Posterior vena cava (tissue), 2 donors: Measurements from ENCODE around the gene TMEM161A. TPM values are rescaled to one million over a fixed set of nuclear protein-coding genes. Genes with fewer than 3 reads are reported as not detected.
"Not testable (repeated sequence)": the region's sequence is repeated elsewhere in the genome, so short reads cannot be mapped to it uniquely, and the experiment has no call there.

ENCODE experiments used
- DNase-seq: peaks from one replicate; pipeline ENCODE4 v3.0.0-alpha.2; 2020; ENCODE audit warnings: low spot score
- intact Hi-C, 2 donors: fragments of 100-400 bp; cut with DNase I; formaldehyde crosslinking; loops; one replicate each; pipeline versions ENCODE4 v1.14.1 to v1.14.2; 2022 to 2023
- long read RNA-seq, 2 donors: library from polyadenylated mRNA; unstranded; transcript quantifications; one replicate each; pipeline ENCODE4 v2.0.0, GENCODE V29; 2020 to 2021
- total RNA-seq, 2 donors: library from RNA; stranded (reverse); fragmentation: NEBNext Ultra II Directional; extraction: Animal tissue kit (Norgen Biotek cat#: 25700); gene quantifications; one replicate each; pipeline ENCODE4 v1.2.1, GENCODE V29; 2021
- donor health status: DM: yes; HTN: yes; CAD: no.
- donor health status: DM: yes; HTN: yes; CAD: no.

The TMEM161A gene
- total RNA-seq, result 10 to 100 TPM; 14.0 to 20.1 TPM
- long read RNA-seq, donor 1, partial matches to known transcripts, result 3 of 5 reads
- long read RNA-seq, donor 1, other reads (novel, unspliced or antisense), result 0 of 5 reads
- long read RNA-seq, donor 2, transcript TMEM161A-201 (12 exons, 1,820 nt), result major isoform, 19 of 34 reads
- long read RNA-seq, donor 2, partial matches to known transcripts, result 2 of 34 reads
- long read RNA-seq, donor 2, other reads (novel, unspliced or antisense), result 6 of 34 reads

DNA sequence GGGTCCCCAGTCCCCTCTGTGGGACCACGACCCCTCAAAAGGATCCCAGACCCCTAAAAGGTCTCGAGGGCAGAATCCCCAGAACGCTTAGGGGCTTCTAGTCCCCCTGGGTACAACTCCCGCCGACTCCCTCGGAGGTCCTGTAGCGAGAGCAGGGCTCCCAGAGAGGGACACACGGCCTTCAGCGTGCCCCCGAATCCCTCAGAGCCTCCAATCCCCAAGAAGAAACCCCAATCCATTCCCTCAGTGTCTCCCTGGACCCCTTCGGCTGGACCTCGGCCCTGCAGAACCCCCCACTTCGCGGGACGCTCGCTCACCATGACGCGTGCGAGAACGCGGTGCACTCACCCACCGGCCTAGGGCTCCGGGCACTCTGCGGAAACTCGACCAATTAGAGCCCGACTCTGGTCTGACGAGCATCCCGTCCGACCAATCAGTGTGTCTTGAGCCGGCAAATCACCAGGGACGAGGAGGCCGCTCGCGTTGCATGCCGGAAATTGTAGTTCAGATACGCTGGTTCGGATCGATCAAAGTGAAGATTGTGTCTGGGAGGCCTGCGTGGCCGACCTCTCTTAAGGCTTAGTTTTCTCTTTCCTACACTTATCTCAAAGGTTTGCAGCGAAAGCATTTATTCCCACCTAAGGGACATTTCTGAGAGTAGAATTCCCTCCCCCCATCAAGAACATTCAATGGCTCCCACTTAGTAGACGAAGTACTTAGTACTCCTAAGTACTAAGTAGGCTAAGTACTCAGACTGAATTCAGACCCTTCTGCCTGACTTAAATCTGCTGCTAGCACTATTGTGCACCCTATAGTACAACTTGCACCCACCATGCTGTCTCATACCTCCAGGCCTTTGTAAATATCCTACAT, at the start of gene TMEM161A:
Gene TMEM161A, minus strand, starts transcription at position 370 of the 873 bp plus-strand sequence. Its CDS starts 50 bp downstream, at position 320.
- intact Hi-C loops, result loop anchor here (5.0 kb wide), 2 partner anchors 81 to 739 kb away; no protein-coding TSS in a partner anchor
- DNase-seq, result peak; percentile 99

DNA sequence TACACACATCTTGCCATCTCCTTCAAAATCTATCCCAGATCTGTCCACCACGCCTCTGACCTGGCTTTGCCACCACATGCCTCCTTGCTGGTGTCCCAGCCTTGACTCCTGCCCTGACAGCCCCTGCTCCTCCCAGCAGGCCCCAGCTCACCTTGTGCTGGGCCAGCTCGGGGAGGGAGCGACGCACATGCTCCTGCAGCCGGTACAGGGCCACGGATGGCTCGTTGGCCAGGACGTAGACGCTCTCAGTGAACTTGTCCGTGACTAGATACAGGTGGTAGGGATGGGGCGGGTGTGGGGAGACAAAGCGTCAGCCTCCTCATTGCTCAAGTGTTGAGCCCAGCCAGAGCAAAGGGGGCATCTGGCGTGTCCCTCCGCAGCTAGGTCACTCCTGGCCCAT, 48.5 kb upstream of the TMEM161A start:
- intact Hi-C loops, result no loop called here
- no peak for DNase-seq

DNA sequence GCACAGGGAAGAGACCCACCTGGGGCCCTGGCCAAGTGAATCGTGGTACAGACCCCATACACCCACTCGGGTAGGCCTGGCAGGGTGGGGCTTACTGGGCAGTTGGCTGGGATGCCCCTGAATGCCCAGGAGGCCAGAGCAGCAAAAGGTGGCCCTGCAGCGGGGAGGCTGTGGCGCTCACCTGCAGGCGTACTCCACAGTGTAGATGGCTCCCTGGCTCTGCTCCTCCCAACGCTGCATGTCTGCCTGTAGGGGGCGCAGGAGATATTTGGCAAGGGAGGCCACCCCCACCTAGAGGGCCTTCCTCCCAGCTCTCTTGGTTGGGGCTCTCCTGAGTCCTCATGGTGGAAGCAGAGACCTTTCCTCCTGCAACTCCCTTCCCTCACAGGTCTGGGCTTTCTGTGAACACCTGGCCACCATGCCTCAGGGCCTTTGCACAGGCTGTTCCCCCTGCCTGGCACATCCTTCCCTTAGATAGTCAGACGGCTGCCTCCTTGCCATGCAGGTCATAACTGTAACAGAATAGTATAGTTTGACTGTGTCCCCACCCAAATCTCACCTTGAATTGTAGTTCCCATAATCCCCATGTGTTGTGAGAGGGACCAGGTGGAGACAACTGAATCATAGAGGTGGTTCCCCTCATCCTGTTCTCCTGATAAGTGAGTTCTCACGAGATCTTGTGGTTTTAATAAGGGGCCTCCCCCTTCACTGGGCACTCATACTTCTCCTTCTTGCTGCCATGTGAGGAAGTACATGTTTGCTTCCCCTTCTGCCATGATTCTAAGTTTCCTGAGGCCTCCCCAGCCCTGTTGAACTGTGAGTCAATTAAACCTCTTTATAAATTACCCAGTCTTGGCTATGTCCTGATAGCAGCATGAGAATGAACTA, 47.8 kb upstream of the TMEM161A start:
- DNase-seq, result no peak
- intact Hi-C loops, result no loop called here

DNA sequence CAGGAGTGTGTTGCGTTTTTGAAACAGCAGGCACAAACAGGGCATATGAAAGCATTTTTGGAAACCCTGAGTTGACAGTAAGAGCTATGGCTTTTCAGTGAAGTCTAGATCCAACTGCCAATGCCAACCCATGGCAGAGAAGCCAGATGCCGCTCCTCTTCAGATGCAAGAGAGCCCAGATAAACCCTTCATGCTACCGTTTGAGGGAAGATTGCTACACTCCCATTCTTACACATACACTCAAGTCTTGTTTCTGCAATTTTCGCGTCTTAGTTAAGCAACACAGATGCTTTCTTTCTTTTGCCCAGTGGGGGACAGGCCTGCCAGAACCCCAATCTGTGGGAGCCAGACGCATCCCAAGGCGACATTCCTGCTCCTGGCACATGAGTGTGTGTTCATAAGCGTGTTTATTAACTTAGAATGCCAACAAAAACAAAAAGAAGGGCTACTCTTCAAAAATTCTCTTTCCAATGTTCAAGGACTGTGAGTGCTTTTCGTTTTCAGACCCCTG, 43.3 kb upstream of the TMEM161A start:
- no peak for DNase-seq
- intact Hi-C loops, result no loop called here

DNA sequence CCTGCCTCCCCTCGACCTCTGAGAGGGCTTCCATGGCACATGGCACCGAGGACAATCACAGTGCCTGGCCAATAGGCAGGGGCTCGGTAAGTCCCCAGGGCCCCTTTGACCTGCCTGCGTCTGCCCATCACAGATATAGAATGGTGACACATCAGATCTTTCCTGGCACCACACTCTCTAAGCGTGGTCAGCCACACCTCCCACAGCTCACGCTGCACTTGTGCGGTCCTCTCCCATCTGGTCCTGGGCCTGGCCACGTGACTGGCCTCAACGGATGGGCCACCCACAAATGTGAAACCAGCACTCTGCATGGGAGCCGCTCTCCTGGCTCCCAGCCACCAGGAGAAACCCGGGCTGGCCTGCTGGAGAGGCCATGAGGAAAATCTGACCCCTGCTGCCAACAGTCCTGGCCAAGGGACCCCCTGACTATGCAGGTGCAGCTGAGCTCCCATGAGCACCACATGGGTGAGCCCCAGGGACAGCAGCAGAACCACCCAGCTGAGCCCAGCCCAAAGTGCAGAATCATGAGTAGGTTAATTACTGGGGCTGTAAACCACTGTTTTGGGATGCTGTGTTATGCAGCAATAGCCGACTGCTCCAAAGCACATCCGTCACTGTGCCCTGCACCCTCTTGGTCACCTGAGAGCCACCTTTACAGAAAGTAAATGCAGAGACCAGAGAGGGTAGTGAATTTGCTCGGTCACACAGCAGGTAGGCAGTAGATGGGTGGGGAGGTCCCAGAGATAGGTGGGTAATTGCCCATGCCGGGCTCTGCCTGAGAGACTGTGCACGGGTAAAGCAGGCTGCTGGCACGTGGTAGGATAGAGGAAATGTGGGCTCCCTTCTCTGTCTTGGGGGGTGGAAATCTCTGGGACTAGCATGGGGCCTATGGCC, 41.5 kb upstream of the TMEM161A start:
- intact Hi-C loops, result no loop called here
- no peak for DNase-seq

DNA sequence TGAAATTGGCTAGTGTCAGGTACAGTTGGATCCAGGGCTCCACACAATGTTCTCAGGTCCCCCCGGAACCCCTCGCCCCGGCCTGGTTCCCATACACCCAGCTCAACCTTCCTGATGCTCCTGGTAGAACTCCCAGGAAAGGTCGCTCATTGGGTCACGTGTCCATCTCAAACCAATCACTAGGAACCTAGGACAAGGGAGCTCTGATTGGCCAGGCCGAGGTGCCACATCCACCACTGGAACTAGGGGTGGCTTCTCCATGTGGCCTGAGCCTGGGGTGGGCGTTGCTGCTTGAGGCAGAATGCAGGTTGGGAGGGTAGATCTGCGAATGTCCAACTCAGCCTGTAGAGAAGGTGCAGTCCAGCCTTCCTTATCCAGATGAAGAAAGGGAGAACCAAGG, 38.7 kb upstream of the TMEM161A start:
- intact Hi-C loops, result no loop called here
- DNase-seq, result no peak

DNA sequence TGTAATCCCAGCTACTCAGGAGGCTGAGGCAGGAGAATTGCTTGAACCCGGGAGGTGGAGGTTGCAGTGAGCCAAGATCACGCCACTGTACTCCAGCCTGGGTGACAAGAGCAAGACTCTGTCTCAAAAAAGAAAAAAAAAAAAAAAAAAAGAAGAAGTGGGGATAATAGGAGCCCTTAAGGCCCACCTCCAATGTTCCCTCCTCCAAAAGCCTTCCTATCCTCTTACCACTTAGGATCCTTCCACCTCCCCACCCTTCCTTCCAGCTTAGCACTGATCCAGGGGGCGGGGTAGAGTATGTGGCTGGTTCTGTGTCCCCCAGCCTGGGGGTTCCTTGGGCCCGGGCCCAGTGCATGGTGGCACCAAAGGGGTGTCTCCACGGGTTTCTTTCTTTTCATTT, 35.0 kb upstream of the TMEM161A start:
- intact Hi-C loops, DNase-seq: not testable (repeated sequence)

DNA sequence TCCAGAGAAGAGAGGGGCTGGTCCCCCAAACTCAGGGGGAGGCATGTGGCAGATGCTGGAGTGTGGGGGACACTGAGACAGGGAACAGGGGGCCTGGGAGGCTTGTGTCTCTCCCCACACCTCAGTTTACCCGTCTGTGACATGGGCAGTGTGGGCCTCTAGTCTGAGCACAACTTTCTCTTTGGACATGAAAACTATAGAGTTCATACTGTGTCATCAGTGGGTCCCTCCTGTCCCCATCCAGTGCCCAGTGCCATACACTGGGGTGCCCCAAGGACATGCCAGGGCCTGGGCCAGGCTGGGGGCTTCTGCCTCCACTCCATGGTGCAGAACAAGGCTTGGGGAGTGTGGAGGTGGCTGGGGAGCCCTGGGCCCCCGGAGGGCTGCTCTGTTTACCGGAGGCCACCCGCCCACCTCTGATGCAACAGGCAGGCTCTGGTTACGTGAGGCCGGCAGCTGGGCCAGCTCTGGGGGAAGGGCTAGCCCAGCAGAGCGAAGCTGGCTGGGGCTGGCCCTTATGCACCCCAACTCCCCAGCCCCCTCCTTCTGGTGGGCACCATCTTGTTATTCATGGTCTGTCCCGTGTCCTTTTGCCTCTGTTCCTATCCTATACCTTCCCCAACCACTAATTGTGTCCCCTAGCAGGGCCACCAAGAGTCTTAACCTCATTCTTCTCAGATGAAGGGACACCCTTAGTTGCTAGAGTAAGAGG, 33.7 kb upstream of the TMEM161A start:
- no peak for DNase-seq
- intact Hi-C loops, result no loop called here

DNA sequence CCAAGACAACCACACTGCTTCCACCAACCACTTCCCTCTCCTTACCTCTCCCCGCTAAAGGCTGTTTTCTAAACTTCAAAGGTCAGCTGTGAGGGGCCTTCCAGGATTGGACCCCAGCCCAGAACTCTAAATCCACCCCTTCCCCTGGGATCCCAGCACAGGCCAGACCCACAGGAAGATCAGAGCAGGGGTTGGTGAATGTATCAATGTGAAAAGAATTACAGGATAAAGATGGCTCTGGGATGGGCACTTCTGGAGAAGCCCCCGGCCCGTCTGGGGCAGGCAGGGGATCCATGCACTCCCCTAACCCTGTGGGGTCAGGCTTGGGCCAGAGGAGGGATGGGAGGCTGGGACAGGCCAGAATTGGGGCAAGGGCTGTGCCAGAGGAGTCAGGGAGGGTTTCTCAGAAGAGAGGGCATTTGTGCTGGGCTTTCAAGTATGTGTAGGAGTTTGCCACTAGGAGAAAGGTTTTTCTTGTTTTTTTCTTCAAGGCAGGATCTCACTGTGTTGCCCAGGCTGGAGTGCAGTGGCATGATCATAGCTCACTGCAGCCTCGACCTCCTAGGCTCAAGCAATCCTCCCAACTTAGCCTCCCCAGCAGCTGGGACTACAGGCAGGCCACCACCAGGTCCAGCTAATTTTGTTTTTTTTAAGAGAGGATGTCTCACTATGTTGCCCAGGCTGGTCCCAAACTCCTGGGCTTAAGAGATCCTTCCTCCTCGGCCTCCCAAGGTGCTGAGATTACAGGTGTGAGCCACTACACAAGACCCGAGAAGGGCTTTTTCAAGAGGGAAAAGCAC, 32.8 kb upstream of the TMEM161A start:
- intact Hi-C loops, result no loop called here
- DNase-seq, result no peak

DNA sequence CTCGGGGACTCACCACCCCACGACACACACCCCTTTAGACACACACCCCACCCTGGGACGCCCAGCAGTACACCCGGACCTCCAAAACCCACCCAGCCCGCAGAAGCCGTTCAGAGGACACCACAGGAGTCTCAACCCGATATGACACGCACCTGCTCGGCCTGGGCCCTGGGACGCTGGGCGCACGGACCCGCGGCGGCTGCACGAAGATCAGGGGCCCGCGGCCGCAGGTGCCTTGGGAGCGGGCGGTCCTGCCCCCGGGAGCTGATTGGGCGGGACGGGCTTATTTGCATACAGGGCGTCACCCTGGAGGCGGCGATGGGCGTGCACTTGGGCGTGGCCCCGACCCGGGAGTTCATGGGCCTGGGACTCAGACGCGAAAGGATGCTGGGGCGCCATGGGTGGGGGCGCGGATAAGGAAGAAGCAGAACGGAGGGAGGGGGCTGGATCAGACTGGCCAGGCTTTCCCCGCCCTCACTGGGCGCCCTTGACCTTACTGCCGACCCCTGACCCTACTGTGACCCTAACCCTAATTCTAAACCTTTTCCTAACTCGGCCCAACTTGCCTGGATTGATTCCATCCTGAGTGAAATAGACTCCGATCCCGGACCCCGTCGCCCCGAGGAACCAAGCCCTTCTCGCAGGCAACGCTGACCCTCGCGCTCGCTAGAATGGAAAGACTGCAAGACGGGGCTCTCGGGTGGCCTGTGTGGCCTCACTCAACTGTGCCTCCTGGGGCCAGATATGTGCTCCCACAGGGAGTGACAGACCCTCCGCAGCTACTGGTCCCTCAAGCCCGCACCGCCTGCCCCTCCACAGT, 32.0 kb upstream of the TMEM161A start, which contains the start of gene MEF2B:
Gene MEF2B, minus strand, starts transcription at position 211 of the 820 bp plus-strand sequence. CDS start 19,528 bp downstream, outside the sequence.
- intact Hi-C loops, result no loop called here
- peak; percentile 91 for DNase-seq

DNA sequence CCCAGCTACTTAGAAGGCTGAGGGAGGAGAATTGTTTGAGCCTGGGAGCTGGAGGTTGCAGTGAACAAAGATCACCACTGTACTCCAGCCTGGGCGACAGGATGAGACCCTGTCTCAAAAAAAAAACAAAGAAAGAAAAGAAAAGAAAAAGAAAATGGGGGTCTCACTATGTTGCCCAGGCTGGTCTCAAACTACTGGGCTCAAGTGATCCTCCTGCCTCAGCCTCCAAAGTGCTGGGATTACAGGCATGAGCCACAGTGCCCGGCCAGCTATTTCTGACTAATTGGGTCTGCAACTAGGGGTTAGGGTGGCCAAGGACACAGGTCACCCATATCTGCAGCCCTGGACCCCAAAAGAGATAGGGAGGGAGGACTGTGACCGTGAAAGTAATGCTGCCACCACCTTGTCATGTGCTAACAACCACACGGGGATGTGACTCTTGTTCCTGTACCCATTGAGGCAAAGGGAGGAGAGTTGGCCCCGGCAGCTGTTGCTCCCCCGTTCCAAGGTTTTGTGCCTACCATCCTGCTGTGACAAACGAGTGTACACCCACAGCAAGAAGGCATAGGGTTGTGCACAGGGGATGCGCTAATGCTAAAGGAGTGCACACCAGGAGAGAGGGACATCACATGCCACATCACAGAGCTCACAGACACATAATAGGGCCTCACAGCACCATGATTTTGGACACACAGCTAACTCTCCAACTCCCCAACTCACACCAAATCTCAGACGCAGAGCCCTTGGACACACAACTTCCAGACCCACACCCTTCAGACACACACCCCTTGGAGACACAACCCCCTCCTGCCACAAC, 31.2 kb upstream of the TMEM161A start:
- DNase-seq, result no peak
- intact Hi-C loops, result no loop called here

DNA sequence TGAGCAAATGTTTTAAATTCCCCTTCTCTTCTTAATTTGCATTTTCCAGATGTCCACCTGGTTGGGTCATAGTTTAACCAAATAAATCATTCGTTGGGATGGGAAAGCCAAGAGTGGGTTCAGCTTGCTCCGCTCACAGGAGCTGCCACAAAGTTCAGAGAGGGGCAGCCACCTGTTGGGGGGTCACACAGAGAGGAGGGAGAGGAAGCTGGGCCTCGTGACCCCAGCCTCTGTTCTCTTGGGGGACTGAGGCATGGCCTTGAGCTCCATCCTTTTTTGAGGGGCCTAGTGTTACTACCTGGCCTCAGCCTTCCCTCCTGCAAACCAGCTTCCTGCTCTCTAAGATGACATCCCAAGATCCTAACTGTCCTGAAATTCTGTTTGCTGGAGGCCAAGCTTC, 29.3 kb upstream of the TMEM161A start:
- intact Hi-C loops, result no loop called here
- DNase-seq, result no peak

DNA sequence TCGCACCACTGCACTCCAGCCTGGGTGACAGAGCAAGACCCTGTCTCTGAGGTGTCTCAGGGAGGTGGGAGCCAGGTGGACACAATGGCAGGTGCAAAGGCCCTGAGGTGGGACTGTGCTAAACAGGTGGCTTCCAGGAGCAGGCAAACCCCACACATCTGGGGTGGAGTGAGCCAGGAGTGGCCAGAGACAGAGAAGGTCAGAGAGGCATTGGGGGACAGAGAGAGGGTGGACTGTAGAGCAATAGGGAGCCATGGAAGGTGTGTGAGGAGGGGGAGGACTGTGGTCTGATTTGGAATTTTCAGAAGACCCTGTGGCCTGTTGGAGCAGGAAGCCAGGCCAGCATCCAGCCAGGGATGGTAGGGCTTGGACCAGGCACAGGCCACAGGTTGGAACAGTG, 27.1 kb upstream of the TMEM161A start:
- no peak for DNase-seq
- intact Hi-C loops, result loop anchor here in 1 of 2 donors (1.0 kb wide), 1 partner anchor 22 kb away; no protein-coding TSS in a partner anchor

DNA sequence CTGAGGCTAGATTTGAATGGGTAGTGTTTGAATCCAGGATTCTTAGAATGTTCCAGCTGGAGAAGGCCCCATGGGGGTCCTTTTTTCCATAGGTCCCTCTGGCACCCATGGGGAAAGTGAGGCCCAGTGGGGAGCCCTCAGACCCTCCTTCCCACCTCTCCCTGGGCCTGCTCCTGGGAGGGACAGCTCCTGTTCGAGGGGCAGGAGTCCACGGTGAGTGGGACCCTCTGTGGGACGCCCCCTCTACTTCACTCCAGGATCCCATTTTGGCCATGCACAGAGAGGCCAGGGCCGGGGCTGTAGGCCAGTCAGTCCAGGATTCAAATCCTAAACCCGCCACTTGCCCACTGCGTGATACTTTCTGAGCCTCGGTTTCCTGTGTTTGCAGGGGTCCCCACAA, 24.2 kb upstream of the TMEM161A start:
- DNase-seq, result no peak
- intact Hi-C loops, result no loop called here

DNA sequence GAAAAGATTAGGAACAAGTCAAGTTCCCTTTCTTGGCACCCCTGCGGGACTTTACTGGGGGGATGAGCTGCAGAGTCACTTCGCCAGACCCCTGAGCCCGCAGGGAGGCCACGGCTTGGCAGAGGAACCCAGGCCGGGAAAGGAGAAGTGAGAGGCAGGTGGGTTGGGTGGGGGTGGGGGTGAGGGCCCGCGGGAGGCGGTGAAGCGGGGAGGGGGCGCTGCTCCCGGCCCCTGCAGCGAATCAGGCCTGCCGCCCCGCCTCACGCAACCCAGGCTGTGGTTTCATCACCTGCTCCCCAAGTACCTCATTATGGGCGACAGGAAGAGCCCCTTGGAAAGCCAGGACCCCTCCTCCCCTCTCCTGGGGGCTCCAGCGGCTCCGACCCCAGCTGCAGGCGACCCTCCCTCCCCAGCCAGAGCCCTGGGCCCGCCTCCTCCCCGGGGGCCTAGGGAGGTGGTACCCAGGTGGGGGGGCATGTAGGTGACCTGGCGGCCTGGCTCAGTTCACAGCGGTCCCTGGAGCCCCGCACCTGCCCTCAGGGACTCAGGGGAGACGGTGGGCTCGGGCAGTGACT, 22.3 kb upstream of the TMEM161A start:
- DNase-seq, result no peak
- intact Hi-C loops, result no loop called here
